Kasumi-1 (cell line): Measurements from ENCODE around the gene ZNF716.
"Not testable (repeated sequence)": the region's sequence is repeated elsewhere in the genome, so short reads cannot be mapped to it uniquely, and the experiment has no call there.

Experiments
- DNase-seq, 2 experiments: peaks; one replicate each; lab custom pipeline; 2025; lab: John Stamatoyannopoulos, UW

The ZNF716 gene

GRCh38 chr7:57449904-57450303 lies at the start of gene ZNF716:
TSS of gene ZNF716 (plus strand) at chr7:57450177. CDS start at chr7:57450289, 112 bp downstream.
- DNase-seq = no peak

GRCh38 chr7:57400531-57401155 lies 49.3 kb upstream of the ZNF716 start:
- no peak for DNase-seq

GRCh38 chr7:57403051-57403450 lies 46.9 kb upstream of the ZNF716 start:
- not testable (repeated sequence) for DNase-seq

GRCh38 chr7:57403601-57404342 lies 46.2 kb upstream of the ZNF716 start:
- DNase-seq = no peak

- no peak for DNase-seq
Measured at GRCh38 chr7:57404343-57404966, 45.5 kb upstream of the ZNF716 start.

GRCh38 chr7:57404967-57405421 lies 45.0 kb upstream of the ZNF716 start:
- no peak for DNase-seq

- no peak for DNase-seq
Measured at GRCh38 chr7:57407125-57407524, 42.9 kb upstream of the ZNF716 start.

- no peak for DNase-seq
Measured at GRCh38 chr7:57412168-57412567, 37.8 kb upstream of the ZNF716 start.

- no peak for DNase-seq
Measured at GRCh38 chr7:57412618-57413017, 37.4 kb upstream of the ZNF716 start.

GRCh38 chr7:57413529-57414398 lies 36.2 kb upstream of the ZNF716 start:
- DNase-seq = no peak

GRCh38 chr7:57414415-57414814 lies 35.6 kb upstream of the ZNF716 start:
- DNase-seq = no peak

GRCh38 chr7:57414852-57415251 lies 35.1 kb upstream of the ZNF716 start:
- no peak for DNase-seq

- DNase-seq = no peak
Measured at GRCh38 chr7:57415326-57415725, 34.7 kb upstream of the ZNF716 start.

GRCh38 chr7:57415730-57416129 lies 34.2 kb upstream of the ZNF716 start:
- DNase-seq = no peak

GRCh38 chr7:57416601-57417358 lies 33.2 kb upstream of the ZNF716 start:
- no peak for DNase-seq

- no peak for DNase-seq
Measured at GRCh38 chr7:57417736-57418135, 32.2 kb upstream of the ZNF716 start.

GRCh38 chr7:57423768-57424167 lies 26.2 kb upstream of the ZNF716 start:
- DNase-seq = no peak

- DNase-seq = no peak
Measured at GRCh38 chr7:57424515-57425238, 25.3 kb upstream of the ZNF716 start.

- no peak for DNase-seq
Measured at GRCh38 chr7:57425239-57425944, 24.6 kb upstream of the ZNF716 start.
